Colonic mucosa (tissue), 4 donors: ENCODE results near the gene PADI4. TPM values are rescaled to one million over a fixed set of nuclear protein-coding genes. Genes with fewer than 3 reads are reported as not detected.

Experiments used
- DNase-seq: peaks from one replicate; pipeline ENCODE4 v3.0.0-alpha.2; 2020
- H3K27ac ChIP-seq: fragments of 200-600 bp; one replicate; pipeline ENCODE4 v1.8.0; 2021
- H3K27me3 ChIP-seq: fragments of 200-600 bp; one replicate; pipeline ENCODE4 v1.8.0; 2021
- H3K36me3 ChIP-seq: fragments of 200-600 bp; one replicate; pipeline ENCODE4 v1.8.0; 2021
- H3K4me1 ChIP-seq: fragments of 200-600 bp; one replicate; pipeline ENCODE4 v1.8.0; 2021; ENCODE audit warnings: mild to moderate bottlenecking
- H3K4me3 ChIP-seq: fragments of 200-600 bp; one replicate; pipeline ENCODE4 v1.8.0; 2021
- H3K9ac ChIP-seq, 2 donors: one replicate each; pipeline ENCODE4 v1.7.0; 2013; ENCODE audit warnings: control low read depth in 2 of 2, low read depth in 2 of 2, low read length in 2 of 2
- H3K9me3 ChIP-seq: fragments of 200-600 bp; one replicate; pipeline ENCODE4 v1.8.0; 2021
- CTCF ChIP-seq: fragments of 200-600 bp; IDR thresholded peaks from one replicate; pipeline ENCODE4 v1.8.0; 2022; ENCODE audit warnings: antibody characterized with exemption, mild to moderate bottlenecking
- intact Hi-C: fragments of 100-400 bp; cut with DNase I; formaldehyde crosslinking; loops from one replicate; pipeline ENCODE4 v1.14.1; 2022
- total RNA-seq, 2 donors: library from RNA; stranded (reverse); fragmentation: NEBNext Ultra II Directional in 1 of 2; extraction: Animal tissue kit (Norgen Biotek cat#: 25700) in 1 of 2; gene quantifications; one replicate each; pipeline ENCODE4 v1.2.1, GENCODE V29; 2021
- donor health status: healthy.
- donor health status: DM: no; HTN: no; CAD: no.
- donor health status: DM: no; HTN: no; CAD: no.

The PADI4 gene
- total RNA-seq, 2 donors from 2014 or later = not detected

- no peak for DNase-seq
- TF ChIP-seq CTCF = no peak
- H3K4me3 ChIP-seq = no peak overlapping the region
- no peak overlapping the region for H3K9ac ChIP-seq
- H3K9me3 ChIP-seq = no peaks in the 10 kb centered on the region
- H3K27ac ChIP-seq = no peak overlapping the region
- no peaks in the 10 kb centered on the region for H3K36me3 ChIP-seq
- H3K4me1 ChIP-seq = no peaks in the 10 kb centered on the region
- H3K27me3 ChIP-seq = no peaks in the 10 kb centered on the region
- intact Hi-C loops = no loop called here
These were observed 30.4 kb upstream of the PADI4 start for GRCh38 chr1:17277511-17278159.

DNA sequence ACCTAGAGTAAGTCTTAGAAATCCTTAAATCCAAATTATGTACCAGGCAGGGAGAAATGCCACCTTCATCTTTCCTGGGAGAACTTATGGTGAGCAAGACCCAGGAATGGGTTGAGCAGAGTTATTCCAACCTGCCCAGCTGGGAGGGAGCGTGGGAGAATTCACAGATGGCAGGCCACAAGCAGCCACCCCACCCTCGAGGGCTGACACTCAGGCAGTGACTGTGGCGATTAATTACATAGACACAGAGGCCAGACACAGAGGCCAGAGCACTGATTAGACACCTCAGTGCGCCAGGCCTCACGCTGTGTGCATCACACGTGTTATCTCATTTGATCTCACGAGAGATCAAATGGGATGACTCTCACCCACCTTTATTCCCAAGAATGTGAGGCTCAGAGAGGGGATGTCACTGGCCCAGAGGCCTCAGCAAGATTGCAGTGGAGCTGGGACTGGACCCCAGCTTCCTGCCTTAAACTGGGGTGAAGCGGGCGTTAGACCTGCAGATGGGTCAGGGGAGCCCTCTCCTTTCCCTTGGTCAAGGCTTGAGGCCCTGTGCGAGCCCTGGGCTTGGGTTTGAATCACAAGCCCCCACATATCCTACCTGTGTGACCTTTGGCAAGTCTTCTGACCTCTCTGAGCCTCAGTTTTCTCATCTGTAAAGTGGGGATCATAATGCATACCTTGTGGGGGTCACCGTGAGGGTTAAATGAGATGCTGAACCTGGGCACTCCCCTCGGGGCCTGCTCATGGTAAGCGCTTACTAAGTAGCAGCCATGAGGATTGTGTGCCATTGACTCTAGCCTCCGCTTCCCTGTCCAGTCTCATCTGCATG is 28.8 kb upstream of the PADI4 start:
- DNase-seq = no peak
- H3K36me3 ChIP-seq = no peaks in the 10 kb centered on the region
- H3K27ac ChIP-seq = no peak overlapping the region
- H3K9me3 ChIP-seq = no peaks in the 10 kb centered on the region
- H3K27me3 ChIP-seq = no peaks in the 10 kb centered on the region
- intact Hi-C loops = no loop called here
- H3K4me1 ChIP-seq = no peaks in the 10 kb centered on the region
- no peak for TF ChIP-seq CTCF
- H3K4me3 ChIP-seq = no peak overlapping the region
- no peak overlapping the region for H3K9ac ChIP-seq

GRCh38 chr1:17280436-17280835 is 27.6 kb upstream of the PADI4 start:
- intact Hi-C loops = no loop called here

DNA sequence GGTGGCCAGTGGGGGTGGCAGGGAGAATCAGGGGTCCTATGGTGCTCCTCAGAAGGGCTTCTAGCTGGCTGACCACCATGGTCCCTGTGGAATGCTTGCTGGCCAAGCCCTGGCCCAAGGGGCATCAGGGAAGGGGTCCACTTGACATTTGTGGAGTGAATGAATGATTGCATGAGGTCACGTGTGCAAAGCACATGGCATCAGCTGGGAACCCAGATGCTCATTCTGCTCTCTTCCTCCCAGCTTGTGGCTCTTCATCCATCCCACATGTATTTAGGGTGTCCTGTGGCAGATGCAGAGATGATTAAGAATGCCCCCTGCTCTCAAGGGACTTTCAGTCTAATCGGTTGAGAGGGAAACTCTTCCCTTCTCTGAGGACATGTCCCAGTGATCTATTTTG is 27.1 kb upstream of the PADI4 start:
- intact Hi-C loops = no loop called here
- no peaks in the 10 kb centered on the region for H3K9me3 ChIP-seq
- H3K27me3 ChIP-seq = no peaks in the 10 kb centered on the region

More at GRCh38 chr1:17280436-17280835, 27.6 kb upstream of the PADI4 start:
- H3K9ac ChIP-seq = no peak overlapping the region
- H3K9me3 ChIP-seq = no peaks in the 10 kb centered on the region
- H3K36me3 ChIP-seq = no peaks in the 10 kb centered on the region
- no peak overlapping the region for H3K4me3 ChIP-seq
- no peaks in the 10 kb centered on the region for H3K4me1 ChIP-seq
- no peak for TF ChIP-seq CTCF
- no peak overlapping the region for H3K27ac ChIP-seq
- no peak for DNase-seq
- H3K27me3 ChIP-seq = no peaks in the 10 kb centered on the region

DNA sequence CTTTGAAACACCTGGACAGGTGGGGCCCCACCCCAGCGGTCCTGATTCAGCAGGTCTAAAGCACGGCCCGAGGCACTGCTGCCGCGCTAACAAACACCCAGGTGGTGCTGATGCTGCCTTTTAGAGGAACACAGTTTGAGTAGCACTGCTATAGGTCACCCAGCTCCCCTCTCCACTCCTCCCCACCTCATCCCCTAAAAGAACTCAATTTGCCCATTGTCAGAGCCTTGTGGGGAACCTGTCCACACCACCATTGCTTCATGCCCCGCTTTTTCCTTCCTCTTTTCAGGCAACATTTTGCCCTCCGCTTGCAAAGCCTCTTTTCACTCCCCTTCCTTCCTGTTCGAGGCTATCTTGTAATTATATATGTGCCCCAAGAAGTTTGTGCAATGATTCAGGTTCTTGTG is 26.2 kb upstream of the PADI4 start:
- no peaks in the 10 kb centered on the region for H3K9me3 ChIP-seq
- no peaks in the 10 kb centered on the region for H3K27me3 ChIP-seq
- no peaks in the 10 kb centered on the region for H3K36me3 ChIP-seq
- H3K4me1 ChIP-seq = no peaks in the 10 kb centered on the region
- no peak for TF ChIP-seq CTCF
- intact Hi-C loops = no loop called here
- no peak overlapping the region for H3K4me3 ChIP-seq
- DNase-seq = no peak
- H3K27ac ChIP-seq = no peak overlapping the region
- H3K9ac ChIP-seq = no peak overlapping the region

More for the DNA sequence above, 27.1 kb upstream of the PADI4 start:
- no peak for TF ChIP-seq CTCF
- Histone ChIP-seq H3K36me3 (no peaks in the 10 kb centered on the region), H3K4me1 (no peaks in the 10 kb centered on the region), H3K4me3 (no peak overlapping the region), H3K9ac (no peak overlapping the region), H3K27ac (no peak overlapping the region)
- no peak for DNase-seq
